Fibroblast of peridontal ligament (primary cell): ENCODE data around the gene GTF2H1.
"Not testable (repeated sequence)": the region's sequence is repeated elsewhere in the genome, so short reads cannot be mapped to it uniquely, and the experiment has no call there.

ENCODE experiments used
- DNase-seq: peaks from one replicate; pipeline ENCODE4 v3.0.0-alpha.2; 2010; ENCODE audit errors: extremely low read depth

Gene GTF2H1

DNA sequence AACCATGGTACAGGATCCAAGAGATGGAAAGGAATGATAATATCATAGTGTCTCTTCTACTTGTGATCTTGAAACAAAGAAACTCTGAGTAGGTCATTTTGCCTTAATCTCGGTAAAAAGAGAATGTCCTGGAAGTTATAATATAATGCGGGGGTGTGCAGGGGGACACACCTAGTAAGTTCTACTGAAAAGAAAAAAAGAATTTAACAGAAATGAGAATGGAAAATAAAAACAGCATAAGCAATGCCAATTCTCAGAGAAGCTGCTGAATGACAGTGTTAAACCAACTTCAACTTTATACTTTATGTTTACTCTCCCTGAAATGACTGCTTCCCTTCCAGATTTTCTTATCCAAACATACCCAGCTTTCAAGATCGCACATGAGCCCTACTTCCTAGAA lies 2.5 kb upstream of the GTF2H1 start:
- DNase-seq: no peak

DNA sequence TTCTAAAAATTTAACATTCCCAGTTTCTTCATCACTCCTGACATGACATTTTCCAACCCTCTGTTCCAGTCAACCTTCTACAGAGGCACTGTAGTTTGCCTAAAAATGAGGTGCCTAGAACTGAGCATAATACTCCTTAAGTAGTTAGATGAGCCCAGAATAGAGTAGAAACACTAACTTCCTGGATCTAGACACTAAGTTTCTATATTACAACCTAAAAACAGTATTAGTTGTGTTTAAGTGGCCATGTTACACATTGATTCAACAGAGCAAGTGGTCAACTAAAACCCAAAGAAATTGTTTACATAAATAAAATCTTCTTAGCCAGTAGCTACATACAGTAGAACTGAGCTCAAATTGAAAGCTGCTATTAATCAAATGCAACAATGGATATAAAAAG lies 1.8 kb upstream of the GTF2H1 start:
- no peak for DNase-seq

DNA sequence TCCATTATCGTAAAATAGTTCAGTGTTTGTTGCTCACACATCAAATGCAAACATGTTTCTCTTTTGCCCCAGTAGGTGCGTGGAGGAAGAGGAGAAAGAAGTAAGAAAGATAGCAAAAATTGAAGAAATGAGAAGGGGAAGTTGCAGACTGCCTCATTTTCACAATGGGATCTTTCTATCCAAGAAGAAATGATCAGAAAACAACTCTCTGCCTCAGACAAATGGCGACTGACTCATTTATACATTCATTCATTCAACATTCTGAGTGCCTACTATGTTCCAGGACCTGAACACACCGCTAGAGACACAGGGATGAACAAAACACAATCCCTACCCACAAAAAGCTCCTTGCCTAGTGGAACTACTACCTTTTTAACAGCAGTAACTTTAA lies 794 bp upstream of the GTF2H1 start:
- peak; percentile 13 for DNase-seq

DNA sequence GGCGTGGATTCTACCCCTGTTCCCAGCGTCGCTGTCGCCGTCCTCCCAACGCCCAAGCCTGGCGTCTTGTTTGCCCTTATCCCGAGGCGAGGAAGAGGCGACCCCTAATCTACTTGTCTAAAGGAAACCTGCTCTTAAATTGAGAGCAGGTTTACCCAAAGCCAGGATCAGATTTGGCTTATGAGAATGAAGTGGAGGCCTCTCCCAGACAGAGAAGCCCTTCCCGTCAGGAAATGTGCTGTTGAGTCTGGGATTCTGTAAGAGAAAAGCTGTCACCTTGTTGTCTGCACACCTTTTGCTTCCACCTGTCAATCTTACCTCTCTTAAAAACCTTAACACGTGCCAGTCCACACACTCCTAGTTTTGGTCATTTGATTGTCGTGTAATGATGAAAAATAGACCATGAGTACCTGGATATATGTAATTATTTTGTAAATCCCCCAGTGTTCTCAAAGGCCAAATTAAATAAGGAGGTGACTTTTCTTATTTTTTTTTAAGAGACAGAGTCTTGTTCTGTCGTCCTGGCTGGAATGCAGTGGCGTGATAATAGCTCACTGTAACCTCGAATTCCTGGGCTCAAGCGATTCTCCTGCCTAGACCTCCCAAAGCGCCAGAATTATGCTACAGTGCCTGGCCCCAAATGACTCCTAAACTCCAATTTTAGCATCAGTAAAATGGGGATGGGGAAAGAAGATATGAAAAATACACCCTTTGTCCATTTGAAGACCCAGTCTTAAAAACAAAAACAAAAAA lies 627 bp downstream of the GTF2H1 start:
- DNase-seq: no peak

DNA sequence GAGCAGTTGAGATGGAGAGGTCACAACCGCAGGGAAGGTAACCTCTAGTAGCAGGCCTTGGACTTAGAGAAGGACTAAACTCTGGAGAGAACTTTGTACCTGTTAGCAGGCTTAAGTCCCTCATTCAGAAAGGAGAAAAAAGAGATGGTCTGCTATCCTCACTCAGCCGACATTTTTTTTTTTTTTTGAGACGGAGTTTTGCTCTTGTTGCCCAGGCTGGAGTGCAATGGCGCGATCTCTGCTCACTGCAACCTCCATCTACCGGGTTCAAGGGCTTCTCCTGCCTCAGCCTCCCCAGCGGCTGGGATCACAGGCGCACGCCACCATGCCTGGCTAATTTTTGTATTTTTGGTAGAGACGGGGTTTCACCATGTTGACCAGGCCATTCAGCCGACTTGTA lies 1.5 kb downstream of the GTF2H1 start:
- DNase-seq: not testable (repeated sequence)

DNA sequence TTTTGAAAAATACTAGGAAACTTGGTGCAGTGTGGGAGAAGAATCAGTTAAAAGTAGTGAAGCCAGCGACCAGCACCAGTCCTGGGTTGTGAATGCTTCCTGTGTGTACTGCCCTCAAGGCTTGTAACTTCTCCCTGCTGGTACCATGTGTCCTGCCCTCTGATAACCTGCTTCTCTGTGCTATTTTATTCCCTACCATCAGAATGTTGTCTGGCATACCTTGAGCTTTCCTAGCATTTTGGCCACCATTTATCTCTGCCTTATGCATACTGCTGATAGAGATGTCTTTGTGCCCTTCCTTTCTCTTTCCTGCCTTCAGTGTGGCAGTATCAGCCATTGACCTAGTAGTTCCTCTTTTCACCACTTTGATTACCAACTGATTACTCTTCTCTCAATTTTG lies 2.0 kb downstream of the GTF2H1 start:
- DNase-seq: no peak

DNA sequence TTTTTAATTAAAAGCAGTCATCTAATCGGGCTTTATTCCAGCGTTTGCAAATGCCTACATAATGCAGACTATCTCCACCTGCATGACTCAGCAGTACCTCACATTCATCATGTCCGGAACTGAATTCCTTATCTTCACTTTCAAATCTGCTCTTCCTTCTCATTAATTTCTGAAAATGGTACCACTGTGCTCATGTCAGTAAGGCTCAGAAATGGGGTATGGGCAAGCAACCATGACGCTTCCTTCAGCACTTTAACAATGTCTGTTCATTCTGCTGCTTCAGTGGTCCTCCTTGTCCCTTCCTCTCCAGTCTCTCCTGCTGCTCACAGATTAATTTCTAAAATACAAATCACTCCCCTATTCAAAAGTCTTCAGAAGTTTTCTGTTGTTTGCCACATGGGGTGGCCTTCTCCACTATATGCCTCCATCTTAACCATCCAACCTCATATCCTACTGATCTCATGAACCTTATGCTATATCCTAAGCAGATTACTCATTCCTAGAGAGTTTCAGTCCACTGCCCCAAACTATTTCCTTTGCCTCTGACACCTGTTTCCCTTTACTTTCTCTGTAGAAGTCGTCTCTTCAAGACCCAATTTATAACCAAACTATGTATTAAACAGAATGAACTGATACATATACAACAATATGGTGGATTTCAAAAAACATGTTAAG lies 7.0 kb downstream of the GTF2H1 start:
- no peak for DNase-seq

DNA sequence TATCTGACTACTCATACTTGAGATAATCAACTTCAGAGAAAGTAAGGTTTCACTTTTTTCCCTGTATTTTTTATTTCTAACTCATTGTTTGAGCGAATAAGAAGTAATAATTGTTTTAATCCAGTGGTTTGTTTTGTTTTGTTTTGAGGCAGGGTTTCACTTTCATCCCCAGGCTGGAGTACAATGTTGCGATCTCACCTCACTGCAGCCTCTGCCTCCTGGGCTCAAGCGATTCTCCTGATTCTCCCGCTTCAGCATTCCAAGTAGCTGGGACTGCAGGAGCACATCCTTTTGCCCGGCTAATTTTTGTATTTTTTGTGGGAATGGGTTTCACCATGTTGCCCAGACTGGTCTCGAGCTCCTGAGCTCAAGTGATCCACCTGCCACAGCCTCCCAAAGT lies 8.6 kb downstream of the GTF2H1 start:
- DNase-seq: no peak

DNA sequence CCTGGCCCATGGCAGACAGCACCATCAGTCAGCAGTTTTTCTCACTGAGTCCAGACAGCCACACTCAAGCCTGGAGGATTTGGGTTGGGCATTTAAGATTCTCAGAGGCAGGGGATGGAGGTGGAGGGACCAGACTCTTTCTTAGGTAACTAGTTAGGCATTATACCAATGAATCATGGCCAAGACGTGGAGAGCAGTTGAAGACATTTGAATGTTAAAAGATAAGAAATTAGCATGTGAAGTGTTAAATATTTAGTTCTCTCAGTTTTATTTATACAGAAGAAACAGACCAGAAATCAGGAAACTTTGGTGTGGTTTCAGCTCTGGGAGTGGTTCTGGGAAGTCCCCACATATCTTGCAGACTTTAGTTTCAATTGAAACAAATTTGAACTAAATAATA lies 9.9 kb downstream of the GTF2H1 start:
- no peak for DNase-seq

DNA sequence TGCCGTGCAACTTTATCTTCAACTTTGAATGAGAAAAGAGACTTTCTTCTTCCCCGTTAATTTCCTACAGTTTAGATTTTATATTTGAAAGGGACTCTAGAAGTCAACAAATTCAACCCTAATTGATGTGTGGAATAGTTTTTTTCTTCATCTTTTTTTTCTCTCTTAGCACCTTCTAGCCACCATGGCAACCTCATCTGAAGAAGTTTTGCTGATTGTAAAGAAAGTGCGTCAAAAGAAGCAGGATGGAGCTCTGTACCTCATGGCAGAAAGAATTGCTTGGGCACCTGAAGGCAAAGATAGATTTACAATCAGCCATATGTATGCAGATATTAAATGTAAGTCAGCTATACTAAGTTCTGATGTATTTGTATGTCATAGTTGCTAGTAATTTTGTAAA lies 10.5 kb downstream of the GTF2H1 start:
- no peak for DNase-seq

DNA sequence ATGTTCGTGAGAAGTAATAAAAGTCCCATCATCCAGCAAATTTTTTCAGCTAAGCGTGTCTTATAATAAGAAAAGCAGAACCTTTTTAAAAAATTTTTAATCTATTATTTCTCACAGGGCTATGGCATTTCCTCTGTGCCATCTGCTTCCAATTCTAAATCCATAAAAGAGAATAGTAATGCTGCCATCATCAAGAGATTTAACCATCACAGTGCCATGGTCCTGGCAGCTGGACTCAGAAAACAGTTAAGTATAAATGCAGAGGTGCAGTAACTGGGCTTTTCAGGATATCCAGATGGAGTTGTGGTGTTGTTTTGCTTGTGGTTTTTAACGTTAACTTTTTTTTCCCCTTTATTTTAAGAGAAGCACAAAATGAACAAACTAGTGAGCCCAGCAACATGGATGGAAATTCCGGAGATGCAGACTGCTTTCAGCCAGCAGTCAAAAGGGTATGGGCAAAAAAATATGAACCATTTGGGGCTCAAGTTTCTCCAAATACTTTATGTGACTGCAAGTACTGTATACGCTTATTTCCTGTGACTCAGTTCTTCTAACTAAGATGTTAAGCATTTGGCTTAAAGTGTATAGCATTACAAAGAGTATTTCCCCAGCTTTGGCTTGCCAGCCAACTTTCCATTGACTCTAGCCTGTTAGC lies 25.2 kb downstream of the GTF2H1 start:
- peak; percentile 88 for DNase-seq

DNA sequence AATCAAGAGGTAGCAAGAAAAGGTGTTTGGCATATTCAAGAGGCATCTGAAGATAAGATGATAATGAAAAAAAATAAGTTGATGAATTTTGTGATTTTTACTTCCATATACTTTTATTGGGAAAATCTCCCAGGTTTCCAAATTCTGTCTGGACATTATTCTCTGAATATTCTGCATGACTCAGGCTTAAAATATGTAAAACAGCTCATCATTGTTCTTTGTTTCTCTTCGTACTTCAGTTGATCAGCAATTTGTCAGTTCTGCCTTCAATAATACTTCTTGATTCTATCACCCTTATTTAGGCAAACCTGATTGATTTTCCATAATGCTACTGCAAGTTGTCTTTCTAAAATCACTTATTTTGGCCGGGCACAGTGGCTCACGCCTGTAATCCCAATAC lies 30.2 kb downstream of the GTF2H1 start:
- peak; percentile 22 for DNase-seq

DNA sequence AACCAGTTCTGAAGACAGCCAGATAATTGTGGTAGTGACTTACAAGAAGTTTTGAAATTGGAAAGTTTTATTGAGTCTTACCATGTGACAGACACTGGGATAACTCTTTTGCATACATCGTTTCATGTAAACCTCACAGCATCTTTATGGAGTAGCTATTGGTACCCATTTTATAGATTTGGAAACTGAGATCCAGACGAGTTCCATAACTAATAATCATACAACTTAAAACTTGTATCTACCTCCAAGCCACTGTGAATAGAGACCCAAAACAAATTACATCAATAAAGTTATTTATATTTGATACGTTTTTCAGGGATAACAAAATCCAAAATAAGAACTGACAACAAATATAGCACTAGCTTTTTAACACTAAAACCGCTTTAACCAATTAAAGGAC lies 36.3 kb downstream of the GTF2H1 start:
- no peak for DNase-seq

DNA sequence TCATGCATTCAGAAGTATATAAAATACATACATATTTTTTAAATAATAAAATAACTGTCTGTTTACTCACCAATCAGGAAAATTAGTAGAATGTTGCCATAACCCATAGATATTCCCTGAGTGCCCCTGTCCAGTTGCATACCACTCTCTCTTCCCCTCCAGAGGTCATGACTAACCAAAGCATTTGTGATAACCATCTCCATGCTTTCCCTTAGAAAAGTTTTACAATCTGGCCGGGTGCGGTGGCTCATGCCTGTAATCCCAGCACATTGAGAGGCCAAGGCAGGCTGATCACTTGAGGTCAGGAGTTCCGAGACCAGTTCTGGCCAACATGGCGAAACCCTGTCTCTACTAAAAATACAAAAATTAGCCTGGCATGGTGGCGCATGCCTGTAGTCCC lies 38.8 kb downstream of the GTF2H1 start:
- no peak for DNase-seq

DNA sequence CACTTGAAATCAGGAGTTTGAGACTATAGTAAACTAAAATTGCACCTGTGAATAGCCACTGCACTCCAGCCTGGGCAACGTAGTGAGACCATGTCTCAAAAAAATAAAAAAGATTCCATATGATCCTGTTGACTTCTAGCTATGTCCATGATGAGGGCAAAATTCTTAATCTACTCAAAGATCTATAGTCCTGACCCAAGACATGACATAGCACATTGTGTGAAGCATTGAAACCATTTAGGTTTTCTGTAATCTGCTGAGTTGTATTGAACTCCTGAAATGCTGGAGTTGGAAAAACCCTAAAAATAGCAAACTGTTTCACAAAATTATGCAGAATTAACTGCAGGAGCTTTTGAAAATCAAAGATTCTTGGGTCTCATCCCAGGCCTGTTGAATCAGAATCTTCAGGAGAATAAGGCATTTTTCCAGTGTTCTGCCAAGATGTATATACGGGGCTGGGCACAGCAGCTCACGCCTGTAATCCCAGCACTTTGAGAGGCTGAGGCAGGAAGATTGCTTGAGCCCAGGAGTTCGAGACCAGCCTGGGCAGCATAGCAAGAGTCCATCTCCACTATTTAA lies 42.2 kb downstream of the GTF2H1 start:
- peak; percentile 60 for DNase-seq

DNA sequence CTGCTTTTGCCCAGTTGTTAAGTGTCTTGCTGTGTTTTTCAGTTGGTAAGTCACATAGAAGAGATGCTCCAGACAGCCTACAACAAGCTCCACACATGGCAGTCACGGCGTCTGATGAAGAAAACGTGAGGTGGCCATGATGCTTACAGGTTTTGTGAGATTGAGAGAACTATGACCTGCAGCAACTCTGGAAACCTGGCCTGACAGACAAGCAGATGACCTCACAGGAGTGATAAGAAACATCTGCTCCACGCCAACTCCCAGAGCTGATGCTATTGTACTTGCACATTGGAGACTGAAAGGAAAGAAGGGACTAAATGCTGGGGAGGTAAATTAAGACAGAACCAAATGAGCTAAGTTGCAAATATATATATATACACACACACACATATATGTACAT lies 43.4 kb downstream of the GTF2H1 start:
- no peak for DNase-seq

DNA sequence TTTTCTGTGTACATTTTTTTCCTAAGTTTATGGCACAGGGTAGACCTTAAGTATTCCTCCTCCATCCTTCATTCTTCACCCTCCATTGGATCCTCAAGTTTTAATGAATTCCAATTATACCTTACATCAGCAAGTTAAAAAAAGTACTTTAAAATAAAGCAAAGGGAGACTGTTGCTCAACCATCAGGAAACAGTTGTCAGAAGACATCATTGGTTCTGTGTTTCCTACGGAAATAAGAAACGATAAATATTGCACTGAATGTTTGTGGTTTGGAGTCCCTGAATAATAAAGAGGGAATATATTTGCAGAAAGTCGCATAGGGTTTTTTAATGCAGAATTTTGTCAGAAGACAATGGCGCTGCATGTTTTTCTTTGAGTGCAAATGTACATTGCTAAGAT lies 43.9 kb downstream of the GTF2H1 start:
- DNase-seq: no peak

DNA sequence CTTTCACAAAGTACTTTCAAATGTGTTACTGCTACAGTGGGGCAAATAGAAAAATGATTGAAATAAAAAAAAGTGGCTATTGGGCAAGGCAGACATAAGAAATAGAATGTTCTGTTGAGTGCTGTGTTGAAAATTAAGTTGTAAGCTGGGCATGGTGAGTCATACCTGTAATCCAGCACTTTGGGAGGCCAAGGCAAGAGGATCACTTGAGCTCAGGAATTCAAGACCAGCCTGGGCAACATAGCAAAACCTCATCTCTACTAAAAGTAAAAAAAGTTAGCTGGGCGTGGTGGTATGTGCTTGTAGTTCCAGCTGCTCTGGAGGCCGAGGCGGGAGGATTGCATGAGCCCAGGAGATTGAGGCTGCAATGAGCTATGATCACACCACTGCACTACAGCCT lies 45.1 kb downstream of the GTF2H1 start:
- DNase-seq: no peak

DNA sequence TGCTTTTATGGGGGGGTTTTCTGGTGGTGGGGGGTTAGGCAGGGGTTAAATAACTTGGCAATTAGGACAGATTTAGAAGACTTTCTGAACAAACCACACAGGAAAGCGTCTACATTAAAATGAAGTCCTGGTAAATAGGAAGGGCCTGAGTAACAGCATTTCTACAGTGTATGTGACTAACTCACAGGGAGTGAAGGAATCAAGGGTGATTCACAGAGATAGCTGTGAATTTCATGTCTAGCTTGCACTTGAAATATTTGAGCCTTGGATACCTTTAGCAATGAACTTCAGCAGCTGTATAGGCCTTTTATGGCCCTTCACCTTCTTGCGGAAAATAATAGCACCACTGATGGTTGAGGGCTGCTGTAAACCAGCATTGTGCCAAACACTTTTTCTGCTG lies 45.9 kb downstream of the GTF2H1 start:
- peak; percentile 19 for DNase-seq

DNA sequence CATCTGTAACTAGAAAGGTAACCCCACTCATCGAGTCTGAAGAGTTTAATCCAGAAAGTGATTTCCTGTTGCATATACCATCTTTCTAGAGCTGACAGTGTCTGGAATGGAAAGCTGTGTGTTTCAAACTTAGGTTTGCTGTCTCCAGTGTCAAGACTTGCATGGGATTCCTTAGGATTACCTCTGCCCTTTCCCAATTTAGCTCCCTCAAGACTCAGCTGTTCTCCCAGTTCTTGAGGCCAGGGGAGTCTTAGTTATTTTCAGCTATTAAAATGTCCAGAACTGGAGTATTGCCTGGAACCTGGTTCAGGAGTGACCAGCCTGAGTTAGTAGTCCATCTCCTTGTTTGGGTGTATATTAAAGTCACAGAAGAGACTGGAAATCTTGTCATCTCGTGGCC lies 47.0 kb downstream of the GTF2H1 start:
- no peak for DNase-seq

DNA sequence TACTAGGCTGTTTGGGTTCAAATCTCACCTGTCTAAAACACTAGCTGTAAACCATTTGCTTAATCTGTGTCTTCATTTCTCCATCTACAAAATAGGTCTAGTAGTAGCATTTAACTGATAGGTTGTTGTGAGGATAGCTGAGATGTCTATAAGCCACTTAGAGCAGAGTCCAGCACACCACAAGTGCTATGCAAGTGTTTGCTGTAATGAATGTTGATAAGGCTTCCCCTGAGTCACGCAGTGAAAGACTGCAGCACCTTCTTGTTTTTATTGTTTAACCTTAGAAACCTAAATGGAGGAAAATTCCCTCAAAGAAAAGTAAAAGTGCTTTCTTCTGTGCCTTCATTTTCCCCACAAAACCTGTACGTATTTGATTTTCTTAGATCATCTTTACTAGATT lies 48.9 kb downstream of the GTF2H1 start:
- DNase-seq: no peak

DNA sequence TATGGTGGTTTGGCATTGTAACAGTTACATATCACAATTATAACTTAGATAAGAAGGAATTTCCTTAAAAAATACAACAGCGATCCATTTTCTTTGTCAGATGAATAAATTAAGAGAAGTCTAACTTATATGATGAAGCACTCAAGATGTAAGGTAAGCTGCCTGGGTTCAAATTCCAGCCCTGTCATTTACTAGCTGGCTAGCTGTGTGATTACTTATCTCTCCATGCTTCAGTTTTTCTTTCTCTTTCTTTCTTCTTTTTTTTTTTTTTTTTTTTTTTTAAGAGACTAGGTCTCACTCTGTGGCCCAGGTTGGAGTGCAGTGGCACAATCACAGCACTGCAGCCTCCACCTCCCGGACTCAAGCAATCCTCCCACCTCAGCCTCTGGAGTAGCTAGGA lies 49.8 kb downstream of the GTF2H1 start:
- DNase-seq: no peak

DNA sequence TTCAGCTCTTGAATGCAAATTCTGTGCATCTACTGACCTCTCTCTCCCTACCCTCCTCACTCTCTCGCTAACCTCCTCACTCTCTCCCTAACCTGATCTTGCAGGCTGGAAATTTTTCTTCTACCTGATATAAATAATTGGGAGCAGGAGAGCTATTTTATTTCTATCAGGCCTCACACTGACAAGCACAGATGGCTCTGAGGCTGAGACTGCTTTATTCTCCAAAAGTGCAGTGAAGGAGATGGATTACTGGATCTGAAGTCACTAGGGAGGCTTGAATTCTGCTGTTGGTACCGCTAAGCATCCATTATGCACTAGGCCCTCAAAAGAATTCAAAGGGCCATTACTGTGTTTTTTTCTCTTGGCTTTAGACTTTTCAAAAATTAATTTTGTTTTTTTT lies 52.6 kb downstream of the GTF2H1 start:
- no peak for DNase-seq
